ENCODE results near the gene DNAH6.

DNA sequence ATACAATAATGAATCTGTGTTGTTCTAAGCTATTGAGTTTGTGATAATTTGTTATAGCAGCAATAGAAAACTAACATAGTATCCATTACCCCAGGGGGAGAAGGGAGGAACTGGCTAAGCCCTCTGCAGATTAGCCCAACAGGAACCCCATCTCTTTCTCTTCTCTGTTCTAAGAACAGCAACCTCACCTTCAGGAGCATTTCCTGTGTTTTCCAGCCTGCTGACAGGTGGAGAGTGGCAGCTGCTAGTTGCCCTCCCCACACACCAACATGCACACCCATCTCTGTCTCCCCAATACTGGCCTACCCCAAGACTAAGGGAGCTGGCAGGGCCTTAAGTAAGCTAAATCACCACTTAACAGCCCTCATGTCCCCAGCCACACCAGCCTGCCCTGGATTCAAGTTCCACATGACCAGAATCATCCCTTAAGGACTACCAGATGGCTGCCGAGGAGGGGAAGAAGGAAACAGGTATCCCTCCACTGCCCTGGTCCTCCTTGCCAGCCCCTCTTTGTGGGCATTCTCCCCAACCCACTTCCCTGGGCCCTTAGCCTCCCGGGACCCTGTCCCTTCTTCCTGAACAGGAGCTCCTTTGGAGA lies 311.8 kb downstream of the DNAH6 start:
- TF ChIP-seq, protein P1, sequence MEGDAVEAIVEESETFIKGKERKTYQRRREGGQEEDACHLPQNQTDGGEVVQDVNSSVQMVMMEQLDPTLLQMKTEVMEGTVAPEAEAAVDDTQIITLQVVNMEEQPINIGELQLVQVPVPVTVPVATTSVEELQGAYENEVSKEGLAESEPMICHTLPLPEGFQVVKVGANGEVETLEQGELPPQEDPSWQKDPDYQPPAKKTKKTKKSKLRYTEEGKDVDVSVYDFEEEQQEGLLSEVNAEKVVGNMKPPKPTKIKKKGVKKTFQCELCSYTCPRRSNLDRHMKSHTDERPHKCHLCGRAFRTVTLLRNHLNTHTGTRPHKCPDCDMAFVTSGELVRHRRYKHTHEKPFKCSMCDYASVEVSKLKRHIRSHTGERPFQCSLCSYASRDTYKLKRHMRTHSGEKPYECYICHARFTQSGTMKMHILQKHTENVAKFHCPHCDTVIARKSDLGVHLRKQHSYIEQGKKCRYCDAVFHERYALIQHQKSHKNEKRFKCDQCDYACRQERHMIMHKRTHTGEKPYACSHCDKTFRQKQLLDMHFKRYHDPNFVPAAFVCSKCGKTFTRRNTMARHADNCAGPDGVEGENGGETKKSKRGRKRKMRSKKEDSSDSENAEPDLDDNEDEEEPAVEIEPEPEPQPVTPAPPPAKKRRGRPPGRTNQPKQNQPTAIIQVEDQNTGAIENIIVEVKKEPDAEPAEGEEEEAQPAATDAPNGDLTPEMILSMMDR (IDR thresholded peaks at IDR 0.05; ENCODE audit: borderline replicate concordance, extremely low read depth, low read length, poor library complexity, severe bottlenecking) = no peak
- no peak for TF ChIP-seq EZH2 (IDR thresholded peaks at IDR 0.05; ENCODE audit: borderline replicate concordance, low read depth, low read length, severe bottlenecking)

All from DND-41 (cell line).